HL-60 (cell line): ENCODE results near the gene NOS1AP.
"Not testable (repeated sequence)": the region's sequence is repeated elsewhere in the genome, so short reads cannot be mapped to it uniquely, and the experiment has no call there.

Source experiments
- DNase-seq, 2 experiments: peaks; one replicate each; pipeline ENCODE4 v3.0.0-alpha.2; 2010 to 2020; ENCODE audit warnings: low read depth in 1 of 2, low spot score in 1 of 2
- H3K27ac ChIP-seq: fragments of 250-450 bp; sonication (Bioruptor Pico); replicated peaks from 2 replicates; pipeline ENCODE4 v1.5.1; 2020; ENCODE audit warnings: mild to moderate bottlenecking, moderate library complexity
- H3K27me3 ChIP-seq: fragments of 250-450 bp; sonication (Bioruptor Pico); 2 replicates; pipeline ENCODE4 v1.5.1; 2021; ENCODE audit warnings: mild to moderate bottlenecking, moderate library complexity; ENCODE audit not compliant: insufficient read depth, poor library complexity, severe bottlenecking
- H3K4me3 ChIP-seq: replicated peaks from 2 replicates; pipeline ENCODE4 v1.5.1; 2011; ENCODE audit warnings: mild to moderate bottlenecking, control low read depth, low read length; ENCODE audit not compliant: insufficient read depth
- CTCF ChIP-seq: IDR thresholded peaks from one replicate; pipeline ENCODE4 v1.5.1; 2011; ENCODE audit warnings: low read length, control low read depth, inconsistent platforms; ENCODE audit not compliant: insufficient read depth
- GABPA ChIP-seq: IDR thresholded peaks from 2 replicates; pipeline ENCODE4 v1.6.1; 2012; ENCODE audit warnings: low read depth
- POLR2AphosphoS5 ChIP-seq: IDR thresholded peaks from 2 replicates; pipeline ENCODE4 v1.6.1; 2012; ENCODE audit warnings: low read depth
- REST ChIP-seq: IDR thresholded peaks from 2 replicates; pipeline ENCODE4 v1.6.1; 2012; ENCODE audit warnings: low read depth; ENCODE audit not compliant: insufficient replicate concordance
- SPI1 ChIP-seq: IDR thresholded peaks from 2 replicates; pipeline ENCODE4 v1.6.1; 2012; ENCODE audit warnings: low read depth, mild to moderate bottlenecking, borderline replicate concordance

Gene NOS1AP

GRCh38 chr1:162040001-162040400, 29.5 kb upstream of the NOS1AP start:
- no peak overlapping the region for H3K27ac ChIP-seq
- no peaks in the 10 kb centered on the region for H3K27me3 ChIP-seq
- no peak for TF ChIP-seq SPI1
- no peak for TF ChIP-seq GABPA
- no peak for TF ChIP-seq POLR2AphosphoS5
- TF ChIP-seq CTCF = no peak
- TF ChIP-seq REST = no peak
- no peak overlapping the region for H3K4me3 ChIP-seq
- DNase-seq = no peak

GRCh38 chr1:162040657-162041056, 28.8 kb upstream of the NOS1AP start:
- TF ChIP-seq CTCF (peak; percentile 19), POLR2AphosphoS5 (no peak)
- Histone ChIP-seq H3K4me3 (no peak overlapping the region), H3K27ac (no peak overlapping the region), H3K27me3 (no peaks in the 10 kb centered on the region)
- DNase-seq = peak; percentile 15 to 21

- TF ChIP-seq POLR2AphosphoS5 (no peak), CTCF (no peak), GABPA (no peak), SPI1 (no peak), REST (no peak)
- Histone ChIP-seq H3K27me3 (no peaks in the 10 kb centered on the region), H3K27ac (no peak overlapping the region), H3K4me3 (no peak overlapping the region)
- DNase-seq = no peak
Observed at GRCh38 chr1:162042361-162042760, 27.1 kb upstream of the NOS1AP start.

- H3K27ac ChIP-seq = no peak overlapping the region
- DNase-seq = no peak
- no peak for TF ChIP-seq POLR2AphosphoS5
- TF ChIP-seq REST = no peak
- no peak for TF ChIP-seq GABPA
- TF ChIP-seq CTCF = no peak
- TF ChIP-seq SPI1 = no peak
- no peaks in the 10 kb centered on the region for H3K27me3 ChIP-seq
- no peak overlapping the region for H3K4me3 ChIP-seq
Observed at GRCh38 chr1:162046921-162047320, 22.6 kb upstream of the NOS1AP start.

GRCh38 chr1:162053949-162054348, 15.5 kb upstream of the NOS1AP start:
- H3K27ac ChIP-seq, DNase-seq, H3K27me3 ChIP-seq, H3K4me3 ChIP-seq: not testable (repeated sequence)
